ENCODE results near the gene NOP56.

DNA sequence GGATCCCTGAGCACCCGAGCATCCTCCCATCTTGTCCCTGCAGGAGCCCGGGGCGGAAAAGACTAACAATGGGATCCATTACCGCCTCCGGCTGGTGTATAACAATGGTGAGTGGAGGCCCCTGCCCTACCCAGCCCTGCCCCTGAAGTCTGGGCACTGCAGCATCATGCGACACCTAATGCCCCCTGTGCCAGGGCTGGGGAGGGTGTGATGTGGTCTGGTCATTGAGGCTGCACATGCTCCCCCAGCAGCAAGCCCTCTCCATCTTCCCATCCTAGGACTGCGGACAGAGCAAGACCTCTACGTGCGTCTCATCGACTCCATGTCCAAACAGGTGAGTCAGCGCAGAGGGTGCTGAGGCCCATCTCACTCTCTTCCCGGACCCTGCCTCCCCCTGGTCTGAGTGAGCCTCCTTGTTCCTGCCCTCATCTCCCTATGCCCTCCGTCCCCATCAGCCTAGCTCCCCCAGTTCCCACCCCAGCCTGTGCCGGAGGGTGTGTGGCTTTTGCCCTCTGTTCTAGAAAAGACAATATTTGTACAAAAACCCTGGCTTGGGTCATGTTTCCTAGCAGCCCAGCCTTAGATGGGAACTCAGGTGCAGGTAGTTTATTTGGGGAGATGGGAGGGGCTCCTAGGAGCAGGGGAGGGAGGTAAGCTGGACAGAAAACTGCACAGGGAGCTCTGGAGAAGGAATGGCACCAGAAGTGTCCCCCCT lies 53.7 kb downstream of the NOP56 start:
- TF ChIP-seq POLR2A (IDR thresholded peaks at IDR 0.05), result no peak
- no peak for TF ChIP-seq CTCF (IDR thresholded peaks at IDR 0.05)
- no peak for TF ChIP-seq EP300 (IDR thresholded peaks at IDR 0.05)
